MM.1S (cell line): ENCODE measurements around the gene TGM5.

Source experiments
- EZH2 ChIP-seq: fragments of 300-600 bp; sonication (generic); optimal IDR thresholded peaks from 2 replicates; pipeline ENCODE3; 2017; ENCODE audit warnings: low read depth, mild to moderate bottlenecking, antibody characterized with exemption, low read length, mixed read lengths
- EZH2phosphoT487 ChIP-seq: fragments of 300-600 bp; sonication (generic); IDR thresholded peaks from 2 replicates; pipeline ENCODE4 v1.6.1; 2018; ENCODE audit warnings: antibody characterized with exemption, low read length
- TF ChIP-seq, protein P1 (sequence below): fragments of 300-600 bp; sonication (generic); IDR thresholded peaks from 2 replicates; pipeline ENCODE4 v1.5.1; 2016; ENCODE audit warnings: antibody characterized with exemption, low read length, mixed read lengths

DNA sequence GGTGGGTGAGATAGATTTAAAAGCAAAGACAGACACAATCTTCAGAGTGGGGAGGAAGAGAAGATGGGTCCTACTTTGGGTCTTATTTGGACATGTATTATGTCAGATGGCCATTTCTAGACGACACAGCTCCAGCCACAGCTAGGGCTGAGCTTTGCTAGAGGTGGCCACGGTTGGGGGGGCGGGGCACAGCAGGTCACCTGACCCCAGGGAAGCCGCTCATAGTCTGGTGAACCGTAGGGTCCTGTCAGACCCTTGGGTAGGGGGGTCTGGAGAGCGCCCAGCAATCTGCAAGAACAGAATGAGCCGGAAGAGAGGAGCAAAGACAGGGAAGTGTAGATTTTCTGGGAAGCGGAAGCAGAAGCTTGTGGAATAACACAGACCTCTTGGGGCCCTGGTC, 52.6 kb downstream of the TGM5 start:
- TF ChIP-seq, protein P1, sequence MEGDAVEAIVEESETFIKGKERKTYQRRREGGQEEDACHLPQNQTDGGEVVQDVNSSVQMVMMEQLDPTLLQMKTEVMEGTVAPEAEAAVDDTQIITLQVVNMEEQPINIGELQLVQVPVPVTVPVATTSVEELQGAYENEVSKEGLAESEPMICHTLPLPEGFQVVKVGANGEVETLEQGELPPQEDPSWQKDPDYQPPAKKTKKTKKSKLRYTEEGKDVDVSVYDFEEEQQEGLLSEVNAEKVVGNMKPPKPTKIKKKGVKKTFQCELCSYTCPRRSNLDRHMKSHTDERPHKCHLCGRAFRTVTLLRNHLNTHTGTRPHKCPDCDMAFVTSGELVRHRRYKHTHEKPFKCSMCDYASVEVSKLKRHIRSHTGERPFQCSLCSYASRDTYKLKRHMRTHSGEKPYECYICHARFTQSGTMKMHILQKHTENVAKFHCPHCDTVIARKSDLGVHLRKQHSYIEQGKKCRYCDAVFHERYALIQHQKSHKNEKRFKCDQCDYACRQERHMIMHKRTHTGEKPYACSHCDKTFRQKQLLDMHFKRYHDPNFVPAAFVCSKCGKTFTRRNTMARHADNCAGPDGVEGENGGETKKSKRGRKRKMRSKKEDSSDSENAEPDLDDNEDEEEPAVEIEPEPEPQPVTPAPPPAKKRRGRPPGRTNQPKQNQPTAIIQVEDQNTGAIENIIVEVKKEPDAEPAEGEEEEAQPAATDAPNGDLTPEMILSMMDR: no peak
- TF ChIP-seq EZH2phosphoT487 (no peak), EZH2 (no peak)
